Muscle of leg (tissue), 11 donors: ENCODE measurements around the gene PRKAR1B. TPM values are rescaled to one million over a fixed set of nuclear protein-coding genes. Genes with fewer than 3 reads are reported as not detected.

Source experiments
- DNase-seq: peaks from one replicate; pipeline ENCODE4 v3.0.0; 2013
- H3K27ac ChIP-seq: one replicate; pipeline ENCODE4 v1.5.1; 2013; ENCODE audit warnings: mild to moderate bottlenecking, low read length, control low read depth
- H3K27me3 ChIP-seq: one replicate; pipeline ENCODE4 v1.6.1; 2013; ENCODE audit warnings: low read length; ENCODE audit not compliant: control insufficient read depth, insufficient read depth
- H3K36me3 ChIP-seq: one replicate; pipeline ENCODE4 v1.6.1; 2013; ENCODE audit warnings: low read length; ENCODE audit not compliant: control insufficient read depth, insufficient read depth
- H3K4me1 ChIP-seq: one replicate; pipeline ENCODE4 v1.6.1; 2013; ENCODE audit warnings: low read length; ENCODE audit not compliant: control insufficient read depth, insufficient read depth
- H3K4me3 ChIP-seq: one replicate; pipeline ENCODE4 v1.5.1; 2013; ENCODE audit warnings: low read length, control low read depth
- H3K9me3 ChIP-seq: replicated peaks from 2 replicates; pipeline ENCODE4 v1.6.1; 2013; ENCODE audit warnings: low read depth, low read length; ENCODE audit not compliant: control insufficient read depth
- WGBS: methylation state at CpG from one replicate; pipeline ENCODE4 v1.1.5; 2013; ENCODE audit warnings: missing lambda C conversion rate; ENCODE audit not compliant: insufficient coverage; 5-methylcytosine and 5-hydroxymethylcytosine counted together
- polyA plus RNA-seq, 8 donors: library from polyadenylated mRNA; unstranded; fragments of 120-200 nt; gene quantifications; one replicate each; pipeline versions ENCODE4 v1.2.1 to v1.2.3, GENCODE V29; 2013; ENCODE audit warnings: inconsistent platforms in 1 of 8, low replicate concordance in 1 of 8; ENCODE audit not compliant: insufficient read length in 8 of 8, insufficient read depth in 1 of 8
- total RNA-seq: library from RNA; stranded (reverse); fragments of 120-200 nt; gene quantifications from one replicate; pipeline ENCODE4 v1.2.4, GENCODE V29; 2013

PRKAR1B gene
- total and polyA plus RNA-seq, 9 donors = 23.1 to 45.4 (median 35.0) TPM

GRCh38 chr7:635227-635626, 91.9 kb downstream of the PRKAR1B start:
- 93% methylated on average over 8 of the region's 12 CpGs for WGBS
- Histone ChIP-seq H3K36me3 (no peaks in the 10 kb centered on the region), H3K27ac (no peak overlapping the region), H3K27me3 (no peaks in the 10 kb centered on the region), H3K9me3 (no peaks in the 10 kb centered on the region), H3K4me1 (peaks cover 5% of the 10 kb centered on the region), H3K4me3 (no peak overlapping the region)
- DNase-seq = no peak

- 87% methylated on average over 7 of the region's 12 CpGs for WGBS
- Histone ChIP-seq H3K36me3 (no peaks in the 10 kb centered on the region), H3K4me3 (no peak overlapping the region), H3K4me1 (peaks cover 5% of the 10 kb centered on the region), H3K9me3 (no peaks in the 10 kb centered on the region), H3K27me3 (no peaks in the 10 kb centered on the region), H3K27ac (no peak overlapping the region)
- DNase-seq = no peak
Observed at GRCh38 chr7:633381-634018, 93.6 kb downstream of the PRKAR1B start.

- 86% methylated on average over 19 of the region's 23 CpGs for WGBS
- H3K4me3 ChIP-seq = no peak overlapping the region
Observed at GRCh38 chr7:632831-633210, 94.3 kb downstream of the PRKAR1B start.

DNA sequence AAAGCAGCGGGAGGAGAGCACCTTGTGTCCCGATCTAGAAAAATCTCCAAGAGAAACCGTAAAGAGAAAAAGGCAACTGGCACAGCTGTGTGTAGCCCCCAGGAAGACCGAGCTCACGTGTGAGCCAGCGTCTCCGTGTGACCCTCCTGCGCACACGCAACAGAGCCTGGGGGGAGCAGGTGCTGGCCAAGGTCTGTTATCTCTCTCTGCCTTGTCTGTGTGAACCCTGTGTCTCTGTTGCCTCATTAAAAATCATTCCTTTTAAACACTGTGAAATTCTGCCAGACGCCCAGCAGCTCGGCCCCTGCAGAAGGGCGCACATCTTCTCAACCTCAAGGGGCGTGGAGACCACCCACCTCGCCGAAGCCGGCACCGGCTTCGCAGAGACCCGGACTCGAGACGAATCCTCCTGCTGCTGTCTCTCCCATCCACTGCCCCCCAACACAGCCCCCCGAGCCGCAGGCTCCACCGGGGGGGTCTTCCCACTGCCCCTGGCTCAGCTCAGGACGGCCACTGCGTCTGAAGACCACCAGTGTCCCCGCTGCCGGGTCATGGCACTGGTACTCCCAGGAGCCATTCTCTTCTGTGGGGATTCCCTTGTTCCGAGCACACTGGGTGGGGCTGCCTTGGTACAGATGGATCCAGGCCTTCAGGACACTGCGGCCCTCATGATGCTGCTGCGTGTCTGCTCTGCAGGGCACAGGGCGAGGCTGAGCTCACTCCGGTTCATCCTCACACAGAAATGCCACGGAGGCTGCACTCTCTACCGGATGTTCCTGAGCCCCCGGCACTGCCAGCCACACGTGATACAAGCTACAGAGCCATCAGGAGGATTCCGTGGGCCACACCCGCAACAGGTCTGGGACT, 94.9 kb downstream of the PRKAR1B start:
- 85% methylated on average over 37 of the region's 39 CpGs for WGBS
- H3K9me3 ChIP-seq = no peaks in the 10 kb centered on the region
- no peak for DNase-seq
- H3K27me3 ChIP-seq = no peaks in the 10 kb centered on the region
- no peak overlapping the region for H3K4me3 ChIP-seq
- H3K27ac ChIP-seq = no peak overlapping the region
- H3K4me1 ChIP-seq = peaks cover 5% of the 10 kb centered on the region
- no peaks in the 10 kb centered on the region for H3K36me3 ChIP-seq

More at GRCh38 chr7:632831-633210, 94.3 kb downstream of the PRKAR1B start:
- Histone ChIP-seq H3K9me3 (no peaks in the 10 kb centered on the region), H3K27me3 (no peaks in the 10 kb centered on the region), H3K4me1 (peaks cover 5% of the 10 kb centered on the region), H3K36me3 (no peaks in the 10 kb centered on the region), H3K27ac (no peak overlapping the region)
- no peak for DNase-seq

GRCh38 chr7:631291-631711, 95.8 kb downstream of the PRKAR1B start:
- no peaks in the 10 kb centered on the region for H3K36me3 ChIP-seq
- peaks cover 5% of the 10 kb centered on the region for H3K4me1 ChIP-seq
- no peaks in the 10 kb centered on the region for H3K9me3 ChIP-seq
- DNase-seq = no peak
- no peak overlapping the region for H3K27ac ChIP-seq
- H3K4me3 ChIP-seq = no peak overlapping the region
- 93% methylated on average over 15 of the region's 17 CpGs for WGBS
- no peaks in the 10 kb centered on the region for H3K27me3 ChIP-seq

DNA sequence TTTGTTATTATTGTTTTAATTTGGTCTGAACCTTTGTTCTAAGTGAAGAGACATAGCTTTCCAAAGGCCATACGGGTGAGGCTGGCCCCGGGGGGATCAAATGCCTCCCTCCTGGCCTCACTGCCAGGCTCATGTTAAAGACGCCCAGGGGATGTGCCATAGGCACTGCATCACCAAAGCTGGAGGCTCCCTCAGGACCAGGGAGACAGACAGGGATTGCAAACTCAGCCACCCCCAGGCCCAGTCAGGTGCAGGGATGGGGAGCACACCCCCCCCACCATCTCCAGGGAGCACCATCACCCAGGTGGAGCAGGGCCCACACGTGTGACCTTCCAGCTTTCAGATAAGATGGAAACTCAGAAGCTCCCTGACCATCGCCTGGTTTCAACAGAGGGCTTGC, 96.5 kb downstream of the PRKAR1B start:
- no peak overlapping the region for H3K27ac ChIP-seq
- WGBS = 77% methylated on average over 3 of the region's 5 CpGs
- H3K4me1 ChIP-seq = peaks cover 5% of the 10 kb centered on the region
- DNase-seq = no peak
- peaks cover 6% of the 10 kb centered on the region for H3K9me3 ChIP-seq
- no peaks in the 10 kb centered on the region for H3K27me3 ChIP-seq
- H3K36me3 ChIP-seq = no peaks in the 10 kb centered on the region
- H3K4me3 ChIP-seq = no peak overlapping the region

GRCh38 chr7:630111-630511, 97.0 kb downstream of the PRKAR1B start:
- Histone ChIP-seq H3K27ac (no peak overlapping the region), H3K4me1 (peaks cover under 1% of the 10 kb centered on the region), H3K36me3 (no peaks in the 10 kb centered on the region), H3K9me3 (peaks cover 10% of the 10 kb centered on the region), H3K27me3 (no peaks in the 10 kb centered on the region), H3K4me3 (no peak overlapping the region)
- 92% methylated on average over 10 of the region's 12 CpGs for WGBS
- no peak for DNase-seq

DNA sequence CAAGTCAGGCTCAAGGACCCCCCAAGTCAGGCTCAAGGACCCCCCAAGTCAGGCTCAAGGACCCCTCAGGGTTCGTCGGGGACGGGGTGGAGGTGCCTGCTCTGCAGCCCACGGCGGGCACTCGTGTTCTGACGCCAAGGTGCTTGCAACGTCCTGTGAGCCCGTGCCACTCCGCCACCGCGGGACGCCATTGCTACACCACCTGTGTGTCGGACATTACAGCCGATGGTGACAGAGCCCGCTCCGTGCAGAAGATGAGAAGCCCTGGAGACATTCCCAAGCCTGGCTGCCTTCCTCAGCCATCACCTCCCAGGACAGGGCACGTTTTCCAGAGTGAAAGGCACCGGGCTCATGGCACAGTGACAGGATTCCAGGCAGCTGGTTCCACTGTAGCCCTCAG, 98.3 kb downstream of the PRKAR1B start:
- Histone ChIP-seq H3K4me3 (no peak overlapping the region), H3K27ac (no peak overlapping the region), H3K27me3 (no peaks in the 10 kb centered on the region), H3K36me3 (no peaks in the 10 kb centered on the region), H3K9me3 (peaks cover 18% of the 10 kb centered on the region), H3K4me1 (no peaks in the 10 kb centered on the region)
- DNase-seq = no peak
- WGBS = 96% methylated on average over 19 of the region's 19 CpGs

DNA sequence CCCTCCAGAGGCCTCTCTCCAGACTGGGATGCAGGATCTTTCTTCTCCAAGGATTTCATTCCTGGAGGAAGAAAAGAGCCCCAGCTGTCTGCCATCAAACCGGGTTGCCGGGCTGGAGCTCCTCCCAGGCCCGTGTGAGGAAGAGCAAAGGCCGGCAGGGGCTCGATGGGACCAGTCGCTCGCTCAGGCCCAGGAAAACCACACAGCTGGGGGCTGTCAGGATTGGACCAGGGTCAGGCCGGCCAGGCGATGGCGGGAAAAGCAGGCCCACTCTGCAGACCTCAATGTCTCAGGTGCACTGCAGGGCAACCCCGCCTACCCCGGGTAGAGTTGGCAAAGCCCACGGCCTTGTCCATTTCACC, 98.7 kb downstream of the PRKAR1B start:
- Histone ChIP-seq H3K27me3 (no peaks in the 10 kb centered on the region), H3K27ac (no peak overlapping the region), H3K36me3 (no peaks in the 10 kb centered on the region), H3K4me3 (no peak overlapping the region), H3K9me3 (peaks cover 20% of the 10 kb centered on the region), H3K4me1 (no peaks in the 10 kb centered on the region)
- WGBS = 76% methylated on average over 13 of the region's 13 CpGs
- DNase-seq = no peak

DNA sequence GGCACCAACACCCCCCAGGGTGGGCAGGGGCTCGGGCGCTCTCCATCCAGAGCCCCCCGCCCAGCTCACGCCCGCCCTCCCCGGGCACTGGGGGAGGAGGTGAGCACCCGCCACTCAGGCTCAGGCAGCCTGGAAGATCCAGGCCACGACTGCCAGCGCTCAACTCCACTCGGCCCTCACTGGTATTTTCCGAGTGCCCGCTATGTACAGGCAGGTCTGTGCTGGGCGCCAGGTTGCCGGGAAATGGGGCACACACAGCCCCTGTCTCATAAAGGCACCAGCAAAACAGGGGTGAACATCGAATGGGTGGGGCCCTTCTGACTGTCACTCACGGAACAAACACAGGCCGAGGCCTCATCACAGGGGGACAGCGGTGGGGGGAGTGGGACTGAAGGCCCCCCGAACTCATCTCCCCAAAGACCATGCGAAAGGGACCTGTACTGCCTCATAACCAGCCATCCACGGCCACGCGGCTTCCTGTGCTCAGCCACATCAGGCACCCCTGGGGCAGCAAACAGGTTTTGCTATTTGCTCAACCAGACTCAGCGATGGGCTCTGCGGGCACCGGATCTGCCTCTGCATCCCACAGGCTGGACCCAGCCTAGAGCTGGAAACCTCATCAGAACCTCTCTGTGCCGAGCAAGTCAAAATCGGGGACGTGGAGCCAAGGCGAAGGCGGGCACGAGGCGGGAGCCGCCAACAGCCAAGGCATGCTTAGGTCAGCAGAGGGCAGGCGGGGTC, 99.2 kb downstream of the PRKAR1B start:
- no peaks in the 10 kb centered on the region for H3K36me3 ChIP-seq
- WGBS = 93% methylated on average over 32 of the region's 35 CpGs
- H3K4me1 ChIP-seq = no peaks in the 10 kb centered on the region
- no peak overlapping the region for H3K4me3 ChIP-seq
- H3K27me3 ChIP-seq = no peaks in the 10 kb centered on the region
- peaks cover 20% of the 10 kb centered on the region for H3K9me3 ChIP-seq
- H3K27ac ChIP-seq = no peak overlapping the region
- DNase-seq = no peak
